GM21576 (cell line): ENCODE results near the gene RAD21L1.

ENCODE experiments used
- ATAC-seq: cut with Tn5 transposase; IDR thresholded peaks from one replicate; pipeline ENCODE4 v1.9.1; 2021; ENCODE audit warnings: mild to moderate bottlenecking, moderate library complexity; ENCODE audit not compliant: unreplicated experiment

Gene RAD21L1

DNA sequence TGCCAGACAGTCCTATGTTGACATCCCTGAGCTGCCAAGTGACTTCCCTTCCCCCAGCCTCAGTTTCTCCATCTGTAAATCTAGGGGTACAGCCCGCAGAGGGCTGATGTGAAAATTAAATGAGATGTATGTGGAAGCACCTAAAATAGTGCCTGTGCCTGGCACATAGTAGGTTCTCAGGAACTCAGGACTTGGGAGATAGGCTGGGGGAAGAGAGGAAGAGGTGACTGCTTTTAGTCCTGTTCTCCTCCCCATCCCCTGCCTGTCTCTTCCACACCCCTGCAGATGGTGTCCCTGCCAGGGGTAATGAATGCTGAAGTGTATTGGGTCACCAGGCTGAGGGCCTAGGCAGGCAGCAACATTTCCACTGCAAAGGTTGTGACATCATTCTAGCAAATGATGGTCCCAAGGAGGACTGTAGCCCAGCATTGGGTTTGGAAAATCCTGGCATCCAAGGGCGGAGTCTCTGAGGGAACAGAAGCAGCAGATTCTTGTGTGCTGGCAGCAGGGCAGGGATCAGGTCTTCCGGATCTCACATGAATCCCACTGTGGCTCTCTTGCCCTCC lies 42.0 kb downstream of the RAD21L1 start:
- ATAC-seq = no peak

DNA sequence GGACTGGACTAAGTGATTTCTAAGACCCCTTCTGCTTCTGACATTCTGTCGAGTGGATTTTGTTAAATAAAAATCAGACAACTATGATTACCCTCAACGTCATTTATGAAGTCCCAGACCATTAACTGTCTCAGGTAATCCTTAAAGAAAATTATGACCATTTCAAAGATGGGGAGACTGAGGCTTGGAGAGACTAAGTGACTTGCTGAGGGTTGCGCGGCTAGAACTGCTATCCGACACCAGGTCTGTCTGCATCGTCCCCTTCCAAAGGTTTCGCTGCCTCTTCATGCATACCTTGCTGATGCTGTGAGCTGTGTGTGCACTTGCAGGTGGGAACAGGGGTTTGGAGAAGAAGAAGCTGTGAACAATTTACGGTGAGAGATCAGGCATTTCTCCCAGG lies 43.4 kb downstream of the RAD21L1 start:
- ATAC-seq = no peak

DNA sequence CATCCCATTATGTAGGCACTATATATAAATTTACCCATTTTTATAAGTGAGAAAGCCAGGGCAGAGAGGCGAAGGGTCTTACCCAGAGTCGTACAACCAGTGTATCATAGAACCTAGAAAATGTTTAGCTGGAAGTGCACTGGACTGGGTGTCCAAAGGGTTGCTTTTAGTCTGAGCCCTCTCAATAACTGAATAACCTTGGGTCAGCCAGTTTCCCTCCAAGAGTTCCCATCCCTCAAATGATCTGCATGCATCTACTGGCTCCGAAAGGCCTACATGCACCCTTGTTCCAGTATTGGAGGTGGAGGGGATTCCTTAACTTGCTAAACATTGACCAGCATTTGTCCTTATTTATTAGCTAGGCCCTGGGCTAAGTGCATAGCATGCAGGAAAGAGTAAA lies 44.0 kb downstream of the RAD21L1 start:
- no peak for ATAC-seq

DNA sequence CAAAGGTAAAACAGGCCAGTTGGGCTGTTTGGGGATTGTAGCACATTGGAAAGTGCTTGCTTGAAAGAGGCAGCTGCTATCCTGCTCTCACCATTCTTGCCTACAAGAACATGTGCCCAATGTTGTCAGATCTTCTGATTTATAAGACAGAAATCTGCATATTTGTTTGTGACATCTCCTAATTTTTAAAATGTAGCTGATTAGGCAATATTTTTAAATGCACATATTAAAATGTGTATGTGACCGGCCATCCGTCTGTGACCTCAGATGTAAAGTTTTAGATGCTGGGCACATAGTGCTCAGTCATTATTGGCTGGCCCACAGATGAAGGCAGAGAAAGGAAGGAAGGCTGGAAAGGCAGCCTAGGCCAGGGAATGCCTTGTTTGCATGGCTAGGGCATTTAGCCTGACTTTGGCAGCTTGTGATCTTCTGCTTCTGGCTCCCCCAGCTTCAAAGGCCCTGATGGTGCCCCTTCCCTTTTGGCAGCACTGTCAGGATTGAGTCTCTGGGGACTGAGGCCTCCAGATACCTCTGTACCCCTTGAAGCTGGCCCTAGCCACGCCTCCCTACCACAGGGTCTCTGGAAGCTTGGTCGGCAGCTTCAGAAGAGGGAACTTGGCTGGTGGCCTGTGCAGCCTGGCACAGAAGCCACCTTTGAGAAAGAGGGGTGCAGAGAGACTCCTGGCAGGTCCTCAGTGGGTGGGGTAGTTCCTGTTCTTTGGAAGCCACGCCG lies 46.7 kb downstream of the RAD21L1 start:
- ATAC-seq = no peak

DNA sequence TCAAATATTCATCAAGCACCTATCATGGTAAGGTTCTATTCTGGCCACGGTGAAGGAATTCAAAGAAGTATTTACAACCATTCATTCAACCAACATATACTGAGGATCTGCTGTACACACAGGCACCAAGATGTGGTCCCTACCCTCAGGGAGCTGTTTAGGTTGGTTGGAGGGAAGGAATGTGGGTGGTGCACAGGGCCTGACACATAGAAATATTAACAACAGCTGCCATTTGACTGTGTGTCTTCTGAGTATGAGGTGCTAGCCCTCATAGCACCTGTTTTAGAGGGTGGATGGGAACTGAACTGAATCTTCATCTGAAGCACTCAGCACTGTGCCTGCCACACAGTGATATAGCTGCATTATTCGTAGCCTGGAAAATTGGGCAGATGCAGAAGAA lies 47.5 kb downstream of the RAD21L1 start:
- ATAC-seq = no peak

DNA sequence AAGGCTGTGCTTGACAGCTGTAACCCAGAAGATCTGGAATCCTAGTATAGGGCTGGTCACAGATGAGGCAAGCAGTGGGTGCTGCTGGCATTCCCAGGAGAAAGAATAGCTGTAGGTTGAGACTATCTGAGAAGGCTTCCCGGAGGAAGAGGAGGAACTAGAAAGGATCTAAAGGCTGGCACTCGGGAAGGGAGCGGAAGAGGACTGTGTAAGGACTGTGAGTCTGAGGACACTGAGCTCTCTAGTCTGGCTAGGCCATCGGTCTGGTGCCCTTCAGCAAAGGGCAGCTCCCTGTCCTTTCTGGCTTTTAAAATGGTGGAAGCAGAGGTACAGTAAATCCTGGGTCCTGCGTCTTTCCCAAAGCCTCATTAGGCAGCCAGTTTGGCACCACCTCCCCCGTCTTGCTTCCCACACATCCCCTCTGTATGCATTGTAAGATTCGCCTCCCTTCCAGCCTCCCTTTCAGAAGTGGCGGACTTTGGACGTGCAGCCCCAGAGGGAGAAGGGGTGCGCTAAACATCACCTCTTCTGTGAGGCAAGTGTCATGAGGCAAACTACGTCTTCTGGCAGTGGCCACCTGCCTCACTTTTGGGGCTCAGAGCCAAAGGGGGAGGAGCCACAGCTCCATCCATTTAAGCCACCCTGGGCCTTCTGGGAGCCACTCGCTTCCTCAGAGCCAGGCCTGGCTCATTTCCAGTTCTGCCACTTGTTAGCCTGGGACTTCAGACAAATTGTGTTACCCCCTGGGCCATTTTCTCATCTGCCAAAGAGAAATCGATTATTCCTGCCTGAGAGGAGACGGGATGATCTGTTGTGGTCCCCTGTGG lies 48.9 kb downstream of the RAD21L1 start:
- no peak for ATAC-seq

DNA sequence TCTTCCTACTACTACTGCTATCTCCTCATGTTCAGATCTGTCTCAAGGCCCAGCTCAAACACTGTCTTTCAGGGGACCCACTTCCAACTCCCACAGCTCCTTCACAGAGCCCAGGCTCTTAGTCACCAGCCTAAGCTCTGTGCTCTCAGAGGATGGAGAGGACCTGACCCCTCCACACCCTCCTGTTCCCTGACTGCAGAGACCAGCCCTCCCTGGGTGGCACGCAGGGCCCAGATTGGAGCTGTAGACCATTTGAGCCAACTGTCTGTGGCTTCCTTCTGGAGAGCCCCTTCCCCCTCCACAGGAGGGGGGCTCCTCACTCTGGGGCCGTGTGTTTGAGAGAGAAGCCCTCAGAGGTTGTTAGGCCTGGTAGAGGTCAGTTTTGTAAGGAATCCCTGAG lies 50.1 kb downstream of the RAD21L1 start:
- ATAC-seq = no peak

DNA sequence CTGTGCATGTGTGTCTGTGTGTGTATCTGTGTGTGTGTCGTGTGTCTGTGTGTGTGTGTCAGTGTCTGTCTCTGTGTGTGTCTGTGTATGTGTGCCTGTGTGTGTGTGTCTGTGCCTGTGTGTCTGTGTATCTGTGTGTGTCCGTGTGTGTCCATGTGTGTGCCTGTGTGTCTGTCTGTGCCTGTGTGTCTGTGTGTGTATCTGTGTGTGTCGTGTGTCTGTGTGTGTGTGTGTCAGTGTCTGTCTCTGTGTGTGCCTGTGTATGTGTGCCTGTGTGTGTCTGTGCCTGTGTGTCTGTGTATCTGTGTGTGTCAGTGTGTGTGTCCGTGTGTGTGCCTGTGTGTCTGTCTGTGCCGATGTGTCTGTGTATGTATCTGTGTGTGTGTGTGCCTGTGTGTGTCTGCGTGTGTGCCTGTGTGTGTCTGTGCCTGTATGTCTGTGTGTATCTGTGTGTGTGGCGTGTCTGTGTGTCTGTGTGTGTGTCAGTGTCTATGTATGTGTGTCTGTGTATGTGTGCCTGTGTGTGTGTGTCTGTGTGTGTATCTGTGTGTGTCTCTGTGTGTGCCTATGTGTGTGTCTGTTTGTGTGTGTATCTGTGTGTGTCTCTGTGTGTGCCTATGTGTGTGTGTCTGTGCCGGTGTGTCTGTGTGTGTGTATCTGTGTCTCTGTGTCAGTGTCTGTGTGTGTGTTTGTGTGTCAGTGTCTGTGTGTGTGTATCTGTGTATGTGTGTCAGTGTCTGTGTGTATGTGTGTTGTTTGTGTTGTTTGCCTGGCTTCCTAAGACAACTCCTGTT lies 51.9 kb downstream of the RAD21L1 start:
- no peak for ATAC-seq

DNA sequence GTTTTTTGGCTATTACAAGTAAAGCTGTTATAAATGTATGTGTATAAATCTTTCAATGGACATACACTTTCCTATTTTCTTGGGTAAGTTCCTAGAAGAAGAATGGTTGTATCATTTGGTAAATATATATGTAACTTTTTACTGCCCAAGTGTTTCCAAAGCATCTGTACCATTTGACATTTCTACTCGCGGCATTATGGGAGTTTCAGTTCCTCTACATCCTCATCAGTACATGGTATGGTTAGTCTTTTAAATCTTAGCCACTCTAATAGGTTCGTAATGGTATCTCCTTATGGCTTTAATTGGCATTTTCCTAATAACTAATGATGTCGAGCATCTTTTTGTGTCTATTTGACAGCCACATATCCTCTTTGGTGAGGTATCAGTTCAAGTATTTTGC lies 53.1 kb downstream of the RAD21L1 start:
- ATAC-seq = no peak

DNA sequence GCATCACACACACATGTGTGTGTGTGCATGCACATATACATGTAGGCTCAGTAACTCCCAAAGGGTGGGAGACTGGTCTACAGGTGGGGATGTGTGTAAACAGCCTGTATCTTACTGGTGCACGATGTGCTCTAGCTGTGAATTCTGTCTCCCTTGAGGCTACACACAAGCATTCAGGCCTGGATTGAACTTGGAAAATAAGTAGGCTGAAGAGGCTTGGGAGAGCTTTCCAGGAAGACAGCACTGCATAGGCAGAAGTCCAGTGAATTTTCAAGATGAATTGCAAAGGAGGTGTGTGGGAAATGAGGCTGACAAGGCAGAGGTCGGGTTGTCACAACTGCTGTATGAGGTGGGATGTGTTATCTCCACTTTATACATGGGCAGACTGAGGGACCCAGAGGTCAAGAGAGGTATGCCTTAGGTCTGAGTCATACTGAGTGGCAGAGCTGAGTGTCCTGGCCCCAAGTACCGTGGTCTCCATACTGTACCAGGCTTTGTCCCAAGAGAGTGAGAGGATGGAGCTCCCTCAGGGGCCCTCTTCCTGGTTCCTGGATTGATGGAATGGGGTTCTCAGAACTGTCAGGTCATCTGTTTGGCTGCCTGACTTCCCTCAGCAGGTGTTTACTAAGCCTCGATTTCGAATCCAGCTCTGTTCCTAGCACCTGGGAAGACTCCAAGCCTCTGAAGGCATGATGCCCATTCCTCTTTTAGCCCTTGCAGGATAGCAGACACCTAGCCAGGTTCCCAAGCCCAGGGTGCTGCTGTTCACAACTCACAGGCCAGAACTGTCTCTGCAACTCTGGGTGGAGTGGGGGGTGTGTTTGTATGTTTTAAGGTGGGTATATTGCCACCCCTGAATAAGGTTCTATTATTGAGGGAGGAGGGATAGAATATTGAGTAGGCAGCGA lies 54.6 kb downstream of the RAD21L1 start:
- ATAC-seq = no peak

DNA sequence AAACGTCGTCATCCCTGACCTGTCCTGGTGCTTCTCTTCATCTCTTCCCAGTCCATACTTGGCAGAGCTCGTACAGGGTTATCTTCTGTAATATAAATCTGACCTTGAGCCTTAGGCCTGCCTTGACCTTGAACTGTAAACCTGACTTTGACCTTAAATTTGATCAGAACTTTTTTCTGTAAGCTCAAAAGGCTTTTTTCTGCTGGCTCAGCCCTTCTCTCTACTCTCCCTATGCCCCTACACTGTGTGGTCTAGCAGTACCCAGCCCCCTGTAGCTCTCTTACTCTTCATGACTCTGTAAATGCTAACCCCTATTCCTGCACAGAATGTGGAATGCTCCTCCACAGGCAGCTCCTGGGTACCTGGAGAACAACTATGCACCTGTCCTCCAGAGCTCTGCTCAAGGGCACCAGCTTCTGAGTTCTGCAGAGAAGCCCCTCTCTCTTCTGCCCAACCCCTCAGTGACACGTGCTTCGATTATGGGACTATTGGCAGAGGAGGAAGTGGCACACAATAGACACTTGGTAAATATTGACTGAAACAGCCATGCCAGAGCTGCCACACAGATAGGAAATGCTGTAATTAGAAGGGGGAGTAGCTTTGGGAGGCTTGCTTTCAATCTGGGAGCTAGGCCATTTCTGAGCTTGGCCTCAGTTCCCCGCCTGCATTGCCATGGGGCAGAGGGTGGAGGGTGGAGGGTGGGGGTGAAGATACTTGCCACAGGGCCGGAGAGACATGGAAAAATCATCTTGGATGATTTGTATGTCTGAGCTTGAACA lies 55.6 kb downstream of the RAD21L1 start:
- no peak for ATAC-seq

DNA sequence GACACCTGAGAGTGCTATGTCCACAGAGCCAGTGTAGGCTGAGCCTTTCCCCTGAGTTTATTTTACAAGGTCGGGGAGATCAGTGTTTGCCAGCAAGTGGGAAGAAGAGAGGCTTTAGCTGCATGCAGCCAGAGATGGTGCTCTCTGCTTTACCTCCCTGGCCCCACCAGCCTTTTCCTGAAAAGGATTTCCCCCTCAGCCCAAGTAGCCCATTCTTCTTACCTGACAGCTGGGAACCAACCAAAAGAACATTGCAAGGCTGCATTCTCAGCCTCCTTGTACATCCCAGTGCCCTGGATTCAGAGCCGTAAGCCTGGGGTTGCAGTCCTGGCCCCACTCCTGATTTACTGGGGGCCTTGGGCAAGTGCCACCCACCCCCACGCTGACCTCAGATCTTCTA lies 57.1 kb downstream of the RAD21L1 start:
- no peak for ATAC-seq

DNA sequence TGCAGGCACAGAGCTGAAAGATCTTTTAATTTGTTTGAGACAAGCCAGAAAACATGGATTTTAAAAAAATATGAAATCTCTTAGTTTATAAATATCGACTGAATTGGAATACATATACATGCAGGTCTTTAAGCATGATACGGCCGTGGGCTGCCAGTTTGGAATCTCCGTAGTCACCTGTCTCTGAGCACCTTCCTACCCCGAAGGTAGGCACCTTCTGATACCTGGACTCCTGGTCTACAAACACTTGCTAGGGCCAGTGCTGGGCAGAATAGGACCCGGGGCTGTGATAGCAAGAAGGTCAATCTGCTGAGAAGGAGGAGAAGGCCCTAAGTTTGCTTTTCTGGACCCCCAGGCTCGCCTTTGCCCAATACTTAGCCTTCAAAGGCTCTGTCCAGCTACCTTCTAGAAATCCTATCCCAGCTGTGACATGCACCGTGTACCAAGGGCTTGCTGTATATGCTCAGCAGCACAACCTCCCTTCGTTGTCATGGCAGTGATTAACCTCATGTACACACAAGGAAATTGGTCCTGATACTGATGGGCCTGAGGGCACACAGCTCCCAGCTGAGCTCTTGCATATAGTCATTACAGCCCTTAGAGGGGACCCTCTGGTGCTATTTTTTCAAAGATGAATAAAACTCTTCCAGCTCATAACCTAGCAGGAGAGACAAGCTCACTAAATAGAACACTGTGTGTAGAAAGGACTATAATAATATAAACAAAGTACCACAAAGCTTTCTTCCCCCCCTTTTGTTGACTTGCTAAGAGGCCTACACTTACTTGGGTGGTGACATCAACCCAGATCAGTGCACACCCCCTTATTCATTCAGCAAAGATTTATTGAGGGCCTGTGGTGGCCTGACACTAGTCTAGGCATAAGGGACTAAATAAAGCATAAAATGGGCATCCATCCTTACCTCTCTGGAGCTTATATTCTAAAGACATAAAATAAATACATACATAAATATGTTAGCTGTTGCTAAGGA lies 58.0 kb downstream of the RAD21L1 start:
- ATAC-seq = no peak

DNA sequence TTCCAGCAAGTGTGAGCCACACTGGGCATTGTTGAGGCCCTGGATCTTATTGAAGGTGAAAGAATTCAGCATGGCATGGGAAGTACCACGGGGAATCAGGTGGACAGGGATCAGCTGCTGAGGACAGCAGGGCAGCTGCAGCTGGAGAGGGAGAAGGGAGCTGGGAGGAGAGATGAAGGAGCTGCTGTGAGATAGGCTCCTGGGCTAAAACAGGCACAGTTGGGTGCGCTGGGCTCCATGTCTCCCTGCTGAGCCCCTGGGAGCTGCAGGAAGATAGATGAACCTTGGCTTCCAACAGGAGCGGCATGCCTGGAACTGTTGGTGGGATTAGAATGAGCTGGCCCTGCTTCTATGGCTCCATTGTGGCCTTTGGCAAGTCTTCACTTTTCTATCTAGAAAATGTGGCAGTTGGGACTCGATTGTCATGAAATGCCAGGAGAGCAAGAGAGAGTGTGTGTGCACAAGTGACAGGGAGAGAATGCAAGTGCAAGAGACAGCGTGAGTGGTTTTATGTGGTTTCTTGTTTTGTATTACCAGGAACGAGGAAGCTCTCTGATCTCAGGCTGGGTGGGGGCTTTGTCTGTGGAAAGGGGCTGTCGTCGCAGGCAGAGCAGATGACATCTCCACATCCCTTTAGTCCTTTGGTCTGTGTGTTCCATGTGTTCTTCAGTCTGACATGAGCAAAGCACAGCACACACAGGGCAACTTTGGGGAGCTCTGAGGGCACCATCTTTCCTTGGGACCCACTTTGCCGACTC lies 60.6 kb downstream of the RAD21L1 start:
- no peak for ATAC-seq

DNA sequence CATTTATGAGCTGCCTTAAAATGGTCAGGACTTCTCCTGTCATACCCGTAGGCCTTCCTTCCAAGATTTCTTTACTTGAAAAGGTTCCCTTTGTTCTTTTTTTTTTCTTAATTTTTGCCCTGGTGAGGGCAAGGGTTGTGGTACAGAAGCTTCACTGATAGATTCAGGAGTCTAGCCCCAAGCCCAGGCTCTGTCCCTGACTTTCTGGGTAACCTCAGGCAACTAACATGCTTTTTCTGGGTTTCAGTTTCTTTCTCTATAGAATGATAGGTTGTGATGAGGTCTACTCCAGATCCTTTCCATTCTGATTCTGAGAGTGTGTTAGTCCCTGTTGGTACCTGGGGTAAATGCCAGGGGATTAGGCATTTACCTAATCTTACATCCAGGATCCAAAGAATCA lies 61.5 kb downstream of the RAD21L1 start:
- no peak for ATAC-seq

DNA sequence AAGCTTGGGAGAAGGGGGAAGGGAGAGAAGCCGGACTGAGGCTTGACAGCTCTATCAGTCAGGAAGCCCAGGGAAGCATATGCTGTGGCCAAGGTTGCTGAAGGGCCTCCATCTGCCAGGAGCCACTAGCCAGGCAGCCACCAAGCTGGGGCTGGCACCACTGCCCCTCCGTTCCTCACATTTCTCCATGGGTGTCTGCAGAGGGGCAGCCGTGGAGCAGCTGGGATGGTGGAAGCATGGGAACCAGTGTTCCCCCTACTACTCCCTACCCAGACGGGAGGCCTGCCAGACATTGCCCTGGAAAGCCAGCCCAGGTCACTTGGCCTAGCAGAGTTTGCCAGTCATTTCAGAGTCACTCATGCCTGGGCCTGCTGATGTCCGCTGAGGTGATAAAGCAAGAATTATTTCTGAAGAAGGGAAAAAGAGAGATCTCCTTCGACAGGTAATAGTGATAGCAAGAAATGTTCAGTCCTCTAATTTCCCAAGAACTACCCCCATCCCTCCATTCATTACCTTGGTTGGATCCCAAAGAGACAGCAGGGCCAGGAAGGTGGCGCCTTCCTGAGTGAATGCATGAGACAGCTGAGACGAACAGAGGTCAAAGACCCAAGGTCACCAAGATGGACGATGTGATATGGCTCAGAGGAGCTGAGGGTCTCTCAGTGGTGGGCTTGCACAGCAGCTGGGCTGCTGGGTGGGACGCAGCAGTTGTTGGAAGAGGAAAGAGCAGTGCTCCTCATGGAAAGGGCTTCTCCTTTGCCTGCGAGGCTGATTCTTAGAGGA lies 62.1 kb downstream of the RAD21L1 start:
- ATAC-seq = no peak
